SHP77 treated with DMSO at 0.1 percent for 48 hours (cell line): ENCODE data around the gene F12.
A peak's percentile ranks its signal among the peaks of the same experiment; 100 is the strongest.
"Not testable (repeated sequence)": the region's sequence is repeated elsewhere in the genome, so short reads cannot be mapped to it uniquely, and the experiment has no call there.

Source experiments
- DNase-seq: peaks from one replicate; lab custom pipeline; 2025; lab: John Stamatoyannopoulos, UW

Gene F12

GRCh38 chr5:177432143-177432838, 22.9 kb upstream of the F12 start:
- DNase-seq = no peak

DNA sequence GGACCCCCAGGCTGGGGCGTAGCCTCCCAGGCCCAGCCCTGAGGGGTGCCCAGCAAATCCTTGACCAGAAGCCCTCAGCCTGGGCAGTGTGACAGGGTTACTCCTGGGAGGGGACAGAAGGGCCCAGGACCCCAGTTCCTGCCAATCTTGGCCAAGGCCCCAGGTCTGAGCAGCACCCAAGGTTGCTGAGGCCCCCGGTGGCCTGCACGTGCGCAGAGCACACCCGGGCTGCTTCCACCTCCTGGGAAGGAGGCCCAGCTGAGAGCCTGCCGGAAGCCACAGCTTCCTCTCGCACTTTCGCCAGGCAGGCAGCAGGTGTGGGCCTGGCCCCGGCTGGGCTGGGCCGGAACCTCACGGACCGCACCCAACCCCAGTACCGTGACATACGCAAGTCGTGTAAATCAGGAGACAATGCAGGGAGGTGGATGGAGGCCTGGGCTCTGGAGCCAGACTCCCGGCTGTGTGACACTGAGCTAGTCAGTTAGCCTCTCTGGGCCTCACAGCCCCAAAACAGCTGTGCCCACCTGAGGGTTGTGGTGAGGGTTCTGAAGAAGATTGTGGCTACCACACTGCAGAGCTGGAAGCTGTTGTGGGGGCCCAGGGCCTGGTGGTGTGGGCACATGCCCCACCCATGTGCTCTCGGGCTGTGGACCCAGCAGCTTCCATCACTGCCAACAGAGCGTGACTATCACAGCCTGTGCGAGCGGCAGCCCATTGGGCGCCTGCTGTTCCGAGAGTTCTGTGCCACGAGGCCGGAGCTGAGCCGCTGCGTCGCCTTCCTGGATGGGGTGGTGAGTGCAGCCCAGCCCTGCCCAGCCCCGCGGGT, 22.2 kb upstream of the F12 start:
- no peak for DNase-seq

GRCh38 chr5:177430972-177431316, 21.6 kb upstream of the F12 start:
- DNase-seq = no peak

GRCh38 chr5:177430140-177430951, 21.0 kb upstream of the F12 start:
- no peak for DNase-seq

- no peak for DNase-seq
These were observed 20.1 kb upstream of the F12 start for GRCh38 chr5:177429248-177430040.

DNA sequence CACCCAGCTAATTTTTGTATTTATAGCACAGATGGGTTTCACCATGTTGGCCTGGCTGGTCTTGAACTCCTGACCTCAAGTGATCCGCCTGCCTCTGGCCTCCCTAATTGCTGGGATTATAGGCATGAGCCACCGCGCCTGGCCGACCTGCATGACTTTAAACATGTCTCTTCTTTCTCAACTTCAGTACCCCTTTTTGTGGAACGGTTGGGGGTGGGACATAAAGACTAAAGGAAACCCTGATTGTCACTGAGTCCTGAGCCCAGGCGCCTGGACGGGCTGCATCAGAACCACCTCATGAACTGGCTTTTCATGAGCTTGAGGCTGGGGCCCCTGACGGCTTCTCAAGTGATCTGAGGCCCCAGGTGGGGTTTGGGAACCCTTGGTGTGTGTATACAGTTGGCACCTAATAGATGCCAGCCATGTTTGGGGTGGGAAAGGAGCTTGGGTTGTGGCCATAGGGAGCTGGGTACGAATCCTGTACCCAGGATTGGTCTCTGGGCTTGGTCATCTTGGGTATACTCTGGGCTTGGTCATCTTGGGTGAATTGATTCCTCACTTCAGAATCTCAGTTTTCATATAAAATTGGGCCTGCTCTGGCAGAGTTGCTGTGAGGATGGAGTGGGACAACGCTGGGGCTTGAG, 19.3 kb upstream of the F12 start:
- DNase-seq = no peak

DNA sequence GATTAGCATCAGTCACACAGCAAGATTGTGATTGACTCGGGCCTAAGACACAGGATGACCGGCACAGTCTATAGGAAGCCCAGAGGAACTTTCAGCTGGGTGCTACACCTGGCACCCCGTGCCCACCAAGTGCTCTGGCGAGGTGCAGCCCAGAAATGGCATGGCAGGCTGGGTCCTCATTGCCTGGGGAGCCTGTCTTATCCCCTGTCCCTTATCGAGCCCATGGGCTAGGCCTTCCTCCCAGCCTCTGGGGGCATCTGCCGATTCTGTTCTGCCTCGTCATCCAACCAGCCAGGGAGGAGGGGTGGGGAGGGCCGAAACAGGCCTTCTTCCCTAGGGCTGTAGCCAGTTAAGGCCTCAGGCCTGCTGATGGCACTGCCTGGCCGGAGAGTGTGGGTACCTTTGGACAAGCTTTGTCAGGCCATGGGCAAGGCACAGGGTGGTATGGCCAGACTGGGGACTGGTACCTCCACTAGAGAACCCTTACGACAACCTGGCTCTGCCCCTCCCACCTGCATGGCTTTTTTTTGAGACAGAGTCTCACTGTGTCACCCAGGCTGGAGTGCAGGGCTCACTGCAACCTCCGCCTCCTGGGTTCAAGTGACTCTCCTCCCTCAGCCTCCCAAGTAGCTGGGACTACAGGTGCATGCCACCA, 18.7 kb upstream of the F12 start:
- no peak for DNase-seq

DNA sequence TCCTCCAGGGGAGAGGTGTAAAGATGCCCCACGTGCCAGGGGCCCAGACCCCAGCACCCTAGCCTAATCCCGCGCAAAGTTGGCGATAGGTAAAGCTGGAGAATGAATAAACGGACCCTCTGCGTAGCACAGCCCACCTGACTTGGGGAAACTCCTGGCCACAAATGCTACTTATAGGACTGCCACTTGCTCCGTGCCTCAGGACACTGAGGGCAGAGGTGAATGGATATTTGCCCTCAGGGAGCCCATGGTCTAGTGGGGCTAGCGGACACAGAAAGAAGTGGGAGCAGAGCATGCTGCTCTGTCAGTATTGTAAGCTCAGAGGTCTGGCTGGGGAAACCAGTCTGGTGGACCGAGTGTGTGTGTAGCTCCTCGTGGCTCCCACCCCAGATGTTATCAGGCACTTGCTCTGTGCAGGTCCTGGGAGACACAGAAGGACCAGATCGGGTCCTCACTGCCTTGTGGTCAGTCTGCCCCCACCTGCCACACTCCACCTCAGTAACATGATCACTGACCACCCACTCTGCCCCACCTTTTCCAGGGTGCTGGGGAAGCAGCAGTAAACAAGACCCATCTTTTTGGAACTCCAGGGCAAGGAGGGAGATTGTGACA, 18.0 kb upstream of the F12 start:
- no peak for DNase-seq

- DNase-seq = no peak
These were observed 17.3 kb upstream of the F12 start, which contains the start of gene GRK6 for GRCh38 chr5:177426566-177427210. Gene GRK6 (plus strand): TSS chr5:177426676. CDS start chr5:177426846, 170 bp downstream.

DNA sequence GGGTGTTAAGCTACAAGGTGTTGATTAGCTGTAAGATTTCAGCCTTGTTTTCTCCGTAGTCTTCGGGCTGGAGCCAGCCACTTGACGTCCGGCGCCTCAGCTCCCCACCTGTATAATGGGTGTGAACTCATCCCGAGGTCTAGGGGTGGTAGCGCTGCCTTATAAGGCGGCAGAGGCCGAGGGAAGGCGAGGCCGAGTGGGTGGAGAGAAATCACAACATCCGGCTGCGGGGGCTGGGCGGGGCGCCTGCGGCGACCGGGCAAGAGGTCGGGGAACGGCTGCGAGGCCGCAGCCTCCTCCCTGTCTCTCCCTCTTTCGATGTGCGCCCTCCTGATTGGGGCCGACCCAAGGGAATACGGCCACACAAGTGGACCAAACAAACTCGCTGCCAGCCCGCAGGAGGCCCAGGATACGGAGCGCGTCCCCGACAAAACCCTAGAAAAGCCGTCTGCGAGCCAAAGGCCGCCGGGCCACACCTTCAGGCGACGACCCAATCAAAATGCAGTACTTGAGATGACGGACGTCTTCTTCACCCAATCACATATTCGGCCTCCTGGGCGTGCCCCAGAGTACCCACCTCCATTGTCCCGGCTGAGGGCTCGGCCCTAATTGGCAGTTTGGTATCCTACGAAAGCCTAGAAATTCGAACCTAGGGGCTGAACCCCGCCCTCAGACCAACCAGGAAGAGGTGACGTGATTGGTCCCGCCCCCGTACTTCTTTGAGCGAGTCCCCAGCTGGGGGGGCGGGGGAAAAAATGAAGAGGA, 16.6 kb upstream of the F12 start:
- peak; percentile 100 for DNase-seq

- no peak for DNase-seq
These were observed 15.9 kb upstream of the F12 start for GRCh38 chr5:177425196-177425800.

DNA sequence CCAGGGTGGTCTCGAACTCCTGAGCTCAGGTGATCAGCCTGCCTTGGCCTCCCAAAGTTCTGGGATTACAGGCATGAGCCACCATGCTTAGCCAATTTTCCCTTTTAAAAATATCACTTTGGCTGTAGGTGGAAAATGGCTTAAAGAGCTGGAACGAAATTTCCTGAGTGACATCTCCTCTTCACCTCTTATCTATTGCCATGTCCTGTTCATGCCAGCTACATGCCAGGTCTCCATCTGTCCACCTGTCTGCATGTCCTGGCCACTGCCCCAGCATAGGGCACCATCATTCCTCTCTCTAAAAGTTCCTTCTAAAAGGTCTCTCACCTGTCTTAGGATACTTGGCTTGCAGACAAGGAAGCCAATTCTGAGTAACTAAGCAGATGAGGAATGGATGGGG, 14.3 kb upstream of the F12 start:
- no peak for DNase-seq

DNA sequence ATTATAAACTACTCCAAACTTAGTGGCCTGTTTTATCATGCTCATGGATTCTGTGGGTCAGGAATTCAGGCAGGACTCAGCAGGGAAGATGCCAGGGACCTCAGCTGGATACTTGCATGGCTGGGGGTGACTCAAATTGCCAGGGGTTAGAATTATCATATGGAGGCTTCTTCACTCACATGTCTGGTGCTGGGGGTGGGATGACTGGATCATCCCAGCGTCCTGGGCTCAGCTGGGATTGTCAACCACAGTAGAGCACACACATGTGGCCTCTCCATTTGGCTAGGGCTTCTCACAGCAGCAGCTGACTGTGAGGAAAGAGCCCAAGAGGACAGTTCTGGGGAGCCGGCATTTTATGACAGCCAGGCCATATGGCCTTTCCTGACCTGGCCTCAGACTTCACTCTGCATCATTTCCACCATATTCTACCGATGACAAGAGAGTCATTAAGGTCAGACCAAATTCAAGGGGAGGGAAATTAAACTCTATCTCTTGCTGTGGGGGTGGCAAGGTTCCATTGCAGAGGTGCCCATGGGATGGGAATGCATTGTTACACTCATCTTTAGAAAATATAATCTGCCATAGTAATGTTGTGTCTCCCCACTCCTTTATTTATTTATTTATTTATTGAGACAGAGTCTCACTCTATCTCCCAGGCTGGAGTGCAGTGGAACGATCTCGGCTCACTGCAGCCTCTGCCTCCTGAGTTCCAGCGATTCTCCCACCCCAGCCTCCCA, 11.9 kb upstream of the F12 start:
- no peak for DNase-seq

- not testable (repeated sequence) for DNase-seq
These were observed 11.1 kb upstream of the F12 start for GRCh38 chr5:177420472-177420871.

- DNase-seq = no peak
These were observed 9.7 kb upstream of the F12 start for GRCh38 chr5:177419046-177419445.

DNA sequence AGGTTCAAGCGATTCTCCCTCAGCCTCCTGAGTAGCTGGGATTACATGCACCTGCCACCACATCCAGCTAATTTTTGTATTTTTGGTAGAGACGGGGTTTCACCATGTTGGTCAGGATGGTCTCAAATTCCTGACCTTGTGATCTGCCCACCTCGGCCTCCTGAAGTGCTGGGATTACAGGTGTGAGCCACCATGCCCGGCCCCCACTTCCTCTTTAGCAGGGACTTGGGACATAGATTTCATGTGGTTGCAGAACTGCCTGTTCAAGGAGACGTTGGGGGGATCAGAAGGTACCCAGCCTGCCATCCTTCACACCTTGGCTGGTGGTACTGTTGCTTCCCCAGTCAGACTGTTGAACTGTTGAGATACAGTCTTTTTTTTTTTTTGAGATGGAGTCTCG, 7.7 kb upstream of the F12 start:
- not testable (repeated sequence) for DNase-seq

GRCh38 chr5:177414481-177414880, 5.1 kb upstream of the F12 start:
- no peak for DNase-seq
